IgD-negative memory B cell (primary cell): Measurements from ENCODE around the gene MTCP1. TPM values are rescaled to one million over a fixed set of nuclear protein-coding genes. Genes with fewer than 3 reads are reported as not detected.

Experiments used
- H3K27ac Mint-ChIP-seq, 3 donors: one replicate each; pipeline ENCODE4 v1.8.0; 2020 to 2022; ENCODE audit warnings: mild to moderate bottlenecking in 3 of 3, mixed read lengths in 3 of 3, moderate library complexity in 1 of 3
- H3K27me3 Mint-ChIP-seq: one replicate; pipeline ENCODE4 v1.8.0; 2021; ENCODE audit warnings: mixed read lengths
- H3K36me3 Mint-ChIP-seq: one replicate; pipeline ENCODE4 v1.8.0; 2020; ENCODE audit warnings: mild to moderate bottlenecking, mixed read lengths
- H3K4me1 Mint-ChIP-seq, 3 donors: one replicate each; pipeline ENCODE4 v1.8.0; 2020 to 2022; ENCODE audit warnings: mixed read lengths in 3 of 3, mild to moderate bottlenecking in 1 of 3
- H3K4me3 Mint-ChIP-seq, 4 donors: one replicate each; pipeline ENCODE4 v1.8.0; 2020 to 2022; ENCODE audit warnings: mild to moderate bottlenecking in 4 of 4, mixed read lengths in 4 of 4, moderate library complexity in 3 of 4
- H3K9me3 Mint-ChIP-seq, 3 donors: one replicate each; pipeline ENCODE4 v1.8.0; 2020 to 2021; ENCODE audit warnings: mixed read lengths in 3 of 3, mild to moderate bottlenecking in 1 of 3
- polyA plus RNA-seq: library from polyadenylated mRNA; unstranded; fragments of 300-500 nt; fragmentation: Illumina TruSeq; gene quantifications from one replicate; pipeline ENCODE4 v1.2.3, GENCODE V29; 2021

MTCP1 gene, protein sequence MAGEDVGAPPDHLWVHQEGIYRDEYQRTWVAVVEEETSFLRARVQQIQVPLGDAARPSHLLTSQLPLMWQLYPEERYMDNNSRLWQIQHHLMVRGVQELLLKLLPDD
- 22.6 TPM for polyA plus RNA-seq

GRCh38 chrX:155070975-155071693 lies at the start of gene MTCP1, which contains the start of the genes BRCC3 and CMC4:
Gene MTCP1, minus strand, starts transcription at chrX:155071136. Its CDS starts 5,126 bp downstream, at chrX:155066010.
Gene BRCC3, plus strand, starts transcription at chrX:155071508. Its CDS starts 20 bp downstream, at chrX:155071528.
Gene CMC4, minus strand, starts transcription at chrX:155071136. Its CDS starts 7,113 bp downstream, at chrX:155064023.
- Mint-ChIP-seq H3K4me3 (peak within 1 kb of the TSS; percentile 87 to 97 (median 96)), H3K27ac (peak within 1 kb of the TSS; percentile 90 to 98 (median 98)), H3K36me3 (peaks cover 4% of the 10 kb centered on the region), H3K27me3 (no peaks in the 10 kb centered on the region), H3K4me1 (peaks cover 17 to 31% (median 24%) of the 10 kb centered on the region in 3 donors), H3K9me3 (no peaks in the 10 kb centered on the region)

GRCh38 chrX:155115174-155115819 lies 44.4 kb upstream of the MTCP1 start:
- H3K9me3 Mint-ChIP-seq: peaks cover 0 to 6% (median 5%) of the 10 kb centered on the region in 3 donors
- H3K4me3 Mint-ChIP-seq: no peak overlapping the region
- H3K27me3 Mint-ChIP-seq: no peaks in the 10 kb centered on the region
- no peak overlapping the region for H3K27ac Mint-ChIP-seq
- H3K36me3 Mint-ChIP-seq: peaks cover 6% of the 10 kb centered on the region
- H3K4me1 Mint-ChIP-seq: no peaks in the 10 kb centered on the region

- Mint-ChIP-seq H3K27me3 (no peaks in the 10 kb centered on the region), H3K4me1 (no peaks in the 10 kb centered on the region), H3K4me3 (no peak overlapping the region), H3K9me3 (peaks cover 0 to 5% (median 4%) of the 10 kb centered on the region in 3 donors), H3K27ac (no peak overlapping the region), H3K36me3 (peaks cover 3% of the 10 kb centered on the region)
Measured at GRCh38 chrX:155113097-155113496, 42.2 kb upstream of the MTCP1 start.

GRCh38 chrX:155112171-155112570 lies 41.2 kb upstream of the MTCP1 start:
- no peak overlapping the region for H3K4me3 Mint-ChIP-seq
- H3K36me3 Mint-ChIP-seq: peaks cover 3% of the 10 kb centered on the region
- H3K9me3 Mint-ChIP-seq: peaks cover 0 to 5% (median 4%) of the 10 kb centered on the region in 3 donors
- H3K4me1 Mint-ChIP-seq: peaks cover 0 to 1% (median 0%) of the 10 kb centered on the region in 3 donors
- no peaks in the 10 kb centered on the region for H3K27me3 Mint-ChIP-seq
- no peak overlapping the region for H3K27ac Mint-ChIP-seq

DNA sequence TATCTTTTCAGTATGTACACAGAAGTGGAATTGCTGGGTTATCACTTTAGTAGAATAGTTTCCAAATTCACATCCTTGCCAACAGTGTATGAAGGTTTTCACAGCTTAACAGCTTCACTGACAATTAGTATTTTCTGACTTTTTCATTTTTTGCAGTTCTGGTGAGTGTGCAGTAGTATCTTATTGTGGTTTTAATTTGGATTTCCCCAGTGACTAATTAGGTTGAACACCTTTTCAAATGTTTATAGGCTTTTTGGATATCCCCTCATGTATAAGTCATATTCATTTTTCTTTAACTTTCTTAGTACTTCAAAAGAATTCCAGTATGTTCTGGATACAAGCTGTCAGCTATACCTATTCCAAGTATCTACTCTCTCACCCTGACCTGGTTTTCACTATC lies 37.5 kb upstream of the MTCP1 start:
- H3K27ac Mint-ChIP-seq: no peak overlapping the region
- H3K4me3 Mint-ChIP-seq: peak overlapping the region in 1 of 4 donors; percentile 6
- peaks cover 5% of the 10 kb centered on the region for H3K36me3 Mint-ChIP-seq
- no peaks in the 10 kb centered on the region for H3K27me3 Mint-ChIP-seq
- H3K9me3 Mint-ChIP-seq: no peaks in the 10 kb centered on the region
- peaks cover 0 to 4% (median 0%) of the 10 kb centered on the region in 3 donors for H3K4me1 Mint-ChIP-seq

- H3K9me3 Mint-ChIP-seq: no peaks in the 10 kb centered on the region
- no peak overlapping the region for H3K4me3 Mint-ChIP-seq
- H3K27ac Mint-ChIP-seq: no peak overlapping the region
Measured at GRCh38 chrX:155105919-155106318, 35.0 kb upstream of the MTCP1 start.

DNA sequence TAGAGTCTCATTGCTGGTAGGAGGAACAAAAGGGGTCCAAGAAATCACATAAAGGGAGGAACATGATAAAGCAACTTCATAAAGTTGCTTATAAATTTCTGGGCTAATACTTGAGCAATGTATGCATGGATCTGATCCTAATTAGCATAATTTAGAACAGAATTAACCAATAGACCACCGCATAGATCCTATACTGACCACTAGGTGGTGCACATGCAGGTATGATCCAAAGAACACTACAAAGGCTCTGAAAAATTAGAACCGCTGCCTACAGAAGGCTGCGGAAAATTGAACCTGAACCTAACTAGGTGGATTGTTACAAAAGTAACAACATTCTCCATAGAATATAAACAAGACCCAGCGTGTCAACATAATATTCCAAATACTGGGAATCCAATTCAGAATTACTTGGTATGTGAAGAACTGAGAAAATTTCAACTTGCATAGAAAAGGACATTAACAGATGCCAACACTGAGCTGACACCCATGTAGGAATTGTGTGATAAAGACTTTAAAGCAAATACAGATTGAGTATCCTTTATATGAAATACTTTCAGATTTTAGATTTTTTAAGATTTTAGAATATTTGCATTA lies 23.6 kb upstream of the MTCP1 start:
- Mint-ChIP-seq H3K36me3 (no peaks in the 10 kb centered on the region), H3K4me1 (peaks cover 0 to 3% (median 0%) of the 10 kb centered on the region in 3 donors), H3K27ac (no peak overlapping the region), H3K4me3 (no peak overlapping the region), H3K27me3 (no peaks in the 10 kb centered on the region), H3K9me3 (no peaks in the 10 kb centered on the region)

More at GRCh38 chrX:155105919-155106318, 35.0 kb upstream of the MTCP1 start:
- H3K36me3 Mint-ChIP-seq: peaks cover 5% of the 10 kb centered on the region
- no peaks in the 10 kb centered on the region for H3K27me3 Mint-ChIP-seq
- peaks cover 0 to 4% (median 0%) of the 10 kb centered on the region in 3 donors for H3K4me1 Mint-ChIP-seq

DNA sequence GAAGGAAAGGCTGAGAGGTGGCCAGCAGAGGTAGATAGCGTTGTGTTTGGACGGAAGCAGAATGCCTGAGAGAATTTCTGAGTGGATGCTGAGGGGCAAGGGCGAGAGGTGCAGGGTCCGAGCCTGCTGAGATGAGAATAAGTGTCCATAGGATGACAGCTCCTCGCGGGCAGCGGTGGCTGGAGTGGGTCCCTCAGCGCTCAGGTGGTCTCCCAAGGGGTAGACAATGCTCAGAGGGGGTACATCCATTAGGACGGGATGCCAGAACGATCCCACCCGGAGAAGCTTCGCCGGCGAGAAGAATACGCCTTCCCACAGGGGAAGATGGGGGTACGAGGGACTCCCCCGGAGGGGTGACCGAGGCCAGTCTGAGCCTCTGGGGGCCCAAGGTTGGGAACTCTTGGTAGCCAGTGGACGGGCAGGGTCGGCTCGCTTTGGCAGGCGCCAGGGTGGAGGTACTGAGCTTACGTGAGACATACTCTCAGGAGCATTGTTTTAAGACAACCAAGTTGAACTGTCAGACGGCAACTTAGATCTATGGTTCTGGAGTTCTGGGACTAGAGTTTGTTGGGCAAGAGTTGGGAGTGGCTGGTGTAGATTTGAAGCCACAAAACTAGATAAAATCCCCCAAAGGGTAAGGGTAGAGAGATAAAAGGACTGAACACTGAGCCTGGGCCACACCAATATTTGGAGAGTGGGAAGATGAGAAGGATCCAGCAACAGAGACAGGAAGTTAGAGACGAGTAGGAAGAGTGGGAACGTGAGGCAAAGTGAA lies 16.2 kb upstream of the MTCP1 start:
- H3K9me3 Mint-ChIP-seq: no peaks in the 10 kb centered on the region
- H3K27me3 Mint-ChIP-seq: no peaks in the 10 kb centered on the region
- no peak overlapping the region for H3K4me3 Mint-ChIP-seq
- H3K27ac Mint-ChIP-seq: peak overlapping the region in 1 of 3 donors; percentile 29
- H3K4me1 Mint-ChIP-seq: no peaks in the 10 kb centered on the region
- peaks cover 2% of the 10 kb centered on the region for H3K36me3 Mint-ChIP-seq

- no peak overlapping the region for H3K4me3 Mint-ChIP-seq
- no peaks in the 10 kb centered on the region for H3K27me3 Mint-ChIP-seq
- no peaks in the 10 kb centered on the region for H3K4me1 Mint-ChIP-seq
- peaks cover 2% of the 10 kb centered on the region for H3K36me3 Mint-ChIP-seq
- H3K9me3 Mint-ChIP-seq: no peaks in the 10 kb centered on the region
- H3K27ac Mint-ChIP-seq: no peak overlapping the region
Measured at GRCh38 chrX:155086202-155086840, 15.4 kb upstream of the MTCP1 start.

DNA sequence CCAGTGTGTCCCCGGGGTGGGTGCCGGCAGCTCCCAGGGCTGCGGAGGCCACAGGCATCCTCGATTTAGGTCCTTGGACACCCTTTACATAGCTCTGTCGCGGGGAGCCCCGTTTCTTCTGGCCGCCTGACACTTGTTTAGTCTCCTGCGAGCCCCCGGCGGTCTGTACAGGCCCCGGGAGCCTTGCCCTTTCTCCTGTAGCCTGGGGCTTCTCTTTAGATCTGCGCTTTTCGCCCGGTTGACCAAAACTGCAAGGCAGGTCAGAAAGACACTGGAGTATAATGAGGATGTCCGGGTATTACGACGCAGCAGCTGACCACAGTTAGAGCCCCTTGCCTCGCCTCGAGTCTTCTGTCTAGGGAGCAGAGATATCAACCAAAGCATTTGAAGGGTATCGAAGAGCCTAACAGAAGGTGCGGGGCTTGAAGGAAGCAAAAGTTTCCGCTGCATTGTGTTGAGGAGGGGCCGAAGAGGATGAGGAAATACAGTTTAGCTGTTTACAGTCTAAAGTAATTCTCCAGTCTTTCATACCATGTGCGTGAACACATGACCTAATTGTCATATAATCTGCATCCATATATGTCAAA lies 851 bp upstream of the MTCP1 start:
- Mint-ChIP-seq H3K27ac (peak overlapping the region; percentile 88 to 98 (median 98)), H3K4me1 (peaks cover 17 to 31% (median 24%) of the 10 kb centered on the region in 3 donors), H3K9me3 (no peaks in the 10 kb centered on the region), H3K4me3 (peak overlapping the region; percentile 87 to 97 (median 96)), H3K36me3 (peaks cover 4% of the 10 kb centered on the region), H3K27me3 (no peaks in the 10 kb centered on the region)

GRCh38 chrX:155070663-155070974 lies 317 bp downstream of the MTCP1 start:
- peak overlapping the region; percentile 83 to 97 (median 93) for H3K4me3 Mint-ChIP-seq
- H3K9me3 Mint-ChIP-seq: no peaks in the 10 kb centered on the region
- H3K27ac Mint-ChIP-seq: peak overlapping the region; percentile 71 to 98 (median 90)
- peaks cover 4% of the 10 kb centered on the region for H3K36me3 Mint-ChIP-seq
- H3K4me1 Mint-ChIP-seq: peaks cover 17 to 31% (median 24%) of the 10 kb centered on the region in 3 donors
- no peaks in the 10 kb centered on the region for H3K27me3 Mint-ChIP-seq

- Mint-ChIP-seq H3K4me1 (peaks cover 15 to 31% (median 20%) of the 10 kb centered on the region in 3 donors), H3K36me3 (peaks cover 2% of the 10 kb centered on the region), H3K9me3 (no peaks in the 10 kb centered on the region), H3K27me3 (no peaks in the 10 kb centered on the region), H3K27ac (peak overlapping the region in 1 of 3 donors; percentile 71), H3K4me3 (peak overlapping the region; percentile 83 to 97 (median 93))
Measured at GRCh38 chrX:155070038-155070437, 898 bp downstream of the MTCP1 start.

DNA sequence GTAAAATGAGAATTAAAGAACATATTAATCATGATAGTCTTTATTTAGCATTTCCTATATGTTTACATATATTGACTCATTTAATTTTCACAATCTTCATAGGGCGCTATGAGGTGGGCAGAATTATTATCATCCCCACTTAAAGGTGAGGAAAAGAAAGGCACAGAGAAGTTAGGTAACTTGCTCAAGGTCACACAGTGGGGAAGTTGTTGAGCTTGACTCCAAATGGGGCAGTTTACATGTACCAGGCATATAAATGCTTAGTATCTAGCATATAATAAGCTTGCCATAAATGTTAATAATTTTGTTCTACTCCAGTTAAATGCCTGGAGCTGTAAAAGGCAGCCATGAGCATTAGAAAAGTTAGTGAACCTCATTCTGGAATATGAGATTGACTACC lies 1.5 kb downstream of the MTCP1 start:
- Mint-ChIP-seq H3K27me3 (no peaks in the 10 kb centered on the region), H3K9me3 (no peaks in the 10 kb centered on the region), H3K4me3 (peak overlapping the region in 3 of 4 donors; percentile 92 to 97 (median 94)), H3K27ac (peak overlapping the region in 1 of 3 donors; percentile 71), H3K36me3 (peaks cover 1% of the 10 kb centered on the region), H3K4me1 (peaks cover 15 to 31% (median 20%) of the 10 kb centered on the region in 3 donors)

DNA sequence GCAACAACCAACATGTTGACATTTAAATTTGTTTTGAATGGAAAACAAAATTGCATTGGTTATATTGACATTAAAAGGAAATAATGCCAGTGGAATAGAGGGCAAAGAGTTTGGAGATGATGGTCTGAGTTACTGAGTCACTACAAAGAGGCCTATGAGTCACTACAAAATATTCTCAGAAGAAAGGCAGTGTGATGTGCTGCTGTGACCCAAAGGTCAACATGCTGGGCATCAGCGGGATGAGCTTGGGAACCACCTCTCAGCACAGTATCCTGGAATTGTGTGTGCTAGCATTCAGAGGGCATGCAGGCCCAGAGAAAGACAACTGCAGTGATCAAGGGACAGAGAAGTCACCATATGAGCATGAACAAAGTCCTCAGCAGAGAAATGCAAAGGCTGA lies 2.8 kb downstream of the MTCP1 start:
- peaks cover 1% of the 10 kb centered on the region for H3K36me3 Mint-ChIP-seq
- no peaks in the 10 kb centered on the region for H3K9me3 Mint-ChIP-seq
- peaks cover 10 to 22% (median 11%) of the 10 kb centered on the region in 3 donors for H3K4me1 Mint-ChIP-seq
- H3K27ac Mint-ChIP-seq: no peak overlapping the region
- no peaks in the 10 kb centered on the region for H3K27me3 Mint-ChIP-seq
- H3K4me3 Mint-ChIP-seq: peak overlapping the region in 1 of 4 donors; percentile 97
